Vagina (tissue), 2 donors: ENCODE data around the gene SF3B2.

Experiments used
- CTCF ChIP-seq, 3 experiments: fragments of 450-650 bp in 2 of 3; fragments of 200-600 bp in 1 of 3; sonication (generic) in 1 of 3; IDR thresholded peaks; one replicate each; pipeline ENCODE4 v1.5.1; 2017 to 2019; ENCODE audit warnings: antibody characterized with exemption in 3 of 3, mild to moderate bottlenecking in 2 of 3, moderate library complexity in 2 of 3
- POLR2A ChIP-seq, 2 donors: fragments of 450-650 bp; IDR thresholded peaks; one replicate each; pipeline ENCODE4 v1.6.1; 2017; ENCODE audit warnings: antibody characterized with exemption in 2 of 2, mild to moderate bottlenecking in 2 of 2, moderate library complexity in 2 of 2
- POLR2AphosphoS5 ChIP-seq, 2 donors: sonication (generic); formaldehyde crosslinking; IDR thresholded peaks; one replicate each; pipeline ENCODE4 v1.9.0; 2017; ENCODE audit warnings: antibody characterized with exemption in 2 of 2, mild to moderate bottlenecking in 2 of 2, low read depth in 1 of 2; ENCODE audit not compliant: insufficient read depth in 1 of 2

DNA sequence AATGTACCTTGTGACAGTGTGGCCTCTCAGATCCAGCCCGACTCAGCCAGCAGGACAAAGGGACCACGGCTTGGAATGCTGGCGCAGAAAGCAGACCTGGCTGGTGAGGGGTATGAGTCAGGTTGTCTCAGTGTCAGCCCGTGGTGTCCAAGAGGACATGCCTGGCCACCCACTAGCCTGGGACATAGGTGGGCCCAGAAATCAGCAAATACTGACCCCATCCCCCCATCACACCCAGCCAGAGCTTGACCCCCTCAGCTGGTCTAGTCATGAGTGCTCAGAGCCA is 45.3 kb upstream of the SF3B2 start:
- TF ChIP-seq POLR2AphosphoS5 (IDR thresholded peaks at IDR 0.05; ENCODE audit: insufficient read depth in 1 of 2, low read depth in 1 of 2) (no peak), CTCF (IDR thresholded peaks at IDR 0.05) (no peak), POLR2A (IDR thresholded peaks at IDR 0.05) (no peak)
